Uterus (tissue), 4 donors: ENCODE data around the gene ANKFY1. TPM values are rescaled to one million over a fixed set of nuclear protein-coding genes. Genes with fewer than 3 reads are reported as not detected.

Source experiments
- DNase-seq, 2 donors: peaks; one replicate each; pipeline ENCODE4 v3.0.0-alpha.2; 2019 to 2020
- H3K27ac ChIP-seq, 2 donors: fragments of 200-600 bp; sonication (generic); 1 replicate in 1 of 2; 2 replicates in 1 of 2; pipeline ENCODE4 v1.5.1; 2016 to 2018
- H3K27me3 ChIP-seq, 2 donors: fragments of 200-600 bp; sonication (generic); one replicate each; pipeline ENCODE4 v1.5.1; 2018 to 2019; ENCODE audit warnings: control low read depth in 1 of 2
- H3K36me3 ChIP-seq, 2 donors: fragments of 200-600 bp; sonication (generic); one replicate each; pipeline ENCODE4 v1.5.1; 2019; ENCODE audit warnings: control low read depth in 1 of 2
- H3K4me1 ChIP-seq, 2 donors: fragments of 200-600 bp; sonication (generic); one replicate each; pipeline ENCODE4 v1.5.1; 2018 to 2019; ENCODE audit warnings: control low read depth in 1 of 2
- H3K4me3 ChIP-seq, 2 donors: fragments of 200-600 bp; sonication (generic); 1 replicate in 1 of 2; 2 replicates in 1 of 2; pipeline ENCODE4 v1.5.1; 2018 to 2019; ENCODE audit warnings: mild to moderate bottlenecking in 1 of 2
- H3K9me3 ChIP-seq, 2 donors: fragments of 200-600 bp; sonication (generic); one replicate each; pipeline ENCODE4 v1.5.1; 2019; ENCODE audit warnings: control low read depth in 1 of 2
- POLR2A ChIP-seq, 2 donors: fragments of 450-650 bp; IDR thresholded peaks; one replicate each; pipeline ENCODE4 v1.6.1; 2016; ENCODE audit warnings: antibody characterized with exemption in 2 of 2, mild to moderate bottlenecking in 1 of 2, moderate library complexity in 1 of 2
- intact Hi-C: fragments of 100-400 bp; cut with DNase I; formaldehyde crosslinking; loops from one replicate; pipeline ENCODE4 v1.15.1; 2023; ENCODE audit warnings: low total_unique reads
- total RNA-seq, 4 donors: library from RNA; depleted of rRNA in 3 of 4; stranded (reverse); fragments of >200 nt in 3 of 4; gene quantifications; one replicate each; pipeline versions ENCODE4 v1.1.0 to v1.2.4, GENCODE V29; 2014 to 2023
- TF ChIP-seq, protein P1 (sequence below), 4 experiments: fragments of 200-600 bp in 2 of 4; fragments of 450-650 bp in 2 of 4; sonication (generic) in 2 of 4; IDR thresholded peaks; one replicate each; pipeline ENCODE4 v1.5.1; 2016 to 2019; ENCODE audit warnings: antibody characterized with exemption in 4 of 4, mild to moderate bottlenecking in 2 of 4, moderate library complexity in 1 of 4
- donor health status: DM: yes; HTN: yes; CAD: no.

ANKFY1 gene
- total RNA-seq, 4 donors from 2014 or later: 17.6 to 69.5 (median 52.8) TPM

DNA sequence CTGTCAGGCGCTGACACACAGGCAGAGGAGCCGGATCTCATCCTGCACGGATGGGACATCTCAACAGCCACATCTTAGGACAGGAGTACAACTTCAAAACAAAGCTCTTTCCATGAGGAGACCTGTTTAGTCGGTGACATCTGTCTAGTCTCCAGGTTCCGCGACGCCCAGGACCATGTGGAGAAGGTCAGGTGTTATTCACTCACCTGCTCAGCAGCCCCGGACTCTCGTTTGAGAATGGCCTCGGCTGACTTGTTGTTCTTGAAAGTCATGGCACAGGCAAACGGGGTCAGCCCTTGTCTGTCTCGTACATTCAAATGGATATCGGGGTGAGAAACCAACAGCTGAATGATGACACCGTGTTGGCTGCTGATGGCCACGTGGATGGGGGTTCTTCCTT is 85.1 kb downstream of the ANKFY1 start:
- Histone ChIP-seq H3K4me3 (no peak overlapping the region), H3K27ac (no peak overlapping the region), H3K27me3 (no peaks in the 10 kb centered on the region), H3K4me1 (no peaks in the 10 kb centered on the region), H3K9me3 (no peaks in the 10 kb centered on the region), H3K36me3 (no peaks in the 10 kb centered on the region)
- TF ChIP-seq, protein P1, sequence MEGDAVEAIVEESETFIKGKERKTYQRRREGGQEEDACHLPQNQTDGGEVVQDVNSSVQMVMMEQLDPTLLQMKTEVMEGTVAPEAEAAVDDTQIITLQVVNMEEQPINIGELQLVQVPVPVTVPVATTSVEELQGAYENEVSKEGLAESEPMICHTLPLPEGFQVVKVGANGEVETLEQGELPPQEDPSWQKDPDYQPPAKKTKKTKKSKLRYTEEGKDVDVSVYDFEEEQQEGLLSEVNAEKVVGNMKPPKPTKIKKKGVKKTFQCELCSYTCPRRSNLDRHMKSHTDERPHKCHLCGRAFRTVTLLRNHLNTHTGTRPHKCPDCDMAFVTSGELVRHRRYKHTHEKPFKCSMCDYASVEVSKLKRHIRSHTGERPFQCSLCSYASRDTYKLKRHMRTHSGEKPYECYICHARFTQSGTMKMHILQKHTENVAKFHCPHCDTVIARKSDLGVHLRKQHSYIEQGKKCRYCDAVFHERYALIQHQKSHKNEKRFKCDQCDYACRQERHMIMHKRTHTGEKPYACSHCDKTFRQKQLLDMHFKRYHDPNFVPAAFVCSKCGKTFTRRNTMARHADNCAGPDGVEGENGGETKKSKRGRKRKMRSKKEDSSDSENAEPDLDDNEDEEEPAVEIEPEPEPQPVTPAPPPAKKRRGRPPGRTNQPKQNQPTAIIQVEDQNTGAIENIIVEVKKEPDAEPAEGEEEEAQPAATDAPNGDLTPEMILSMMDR (IDR thresholded peaks at IDR 0.05): no peak
- no peak for TF ChIP-seq POLR2A (IDR thresholded peaks at IDR 0.05)
- DNase-seq: no peak
- intact Hi-C loops: no loop called here

DNA sequence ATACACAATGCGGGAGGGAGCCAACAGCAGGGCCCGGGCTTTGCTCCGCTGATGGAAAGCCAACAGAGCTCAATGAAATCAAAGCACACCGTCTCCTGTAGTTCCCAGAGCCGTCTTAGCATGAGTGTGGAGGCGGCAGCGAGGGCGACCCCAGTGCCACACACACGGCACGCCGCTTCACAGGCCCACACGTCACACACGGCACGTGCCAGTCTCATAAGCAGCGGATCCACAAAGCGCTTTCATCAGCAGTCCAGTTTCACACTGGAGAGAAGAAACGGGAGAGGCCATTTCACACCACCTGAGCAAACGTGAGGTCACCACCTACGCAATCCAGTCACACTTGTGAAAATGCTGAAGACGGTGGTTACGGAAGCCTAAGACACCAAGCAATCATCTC is 86.0 kb downstream of the ANKFY1 start:
- Histone ChIP-seq H3K4me3 (no peak overlapping the region), H3K36me3 (no peaks in the 10 kb centered on the region), H3K27me3 (no peaks in the 10 kb centered on the region), H3K9me3 (no peaks in the 10 kb centered on the region), H3K4me1 (no peaks in the 10 kb centered on the region), H3K27ac (no peak overlapping the region)
- DNase-seq: no peak
- intact Hi-C loops: no loop called here
- TF ChIP-seq, protein P1 (IDR thresholded peaks at IDR 0.05): no peak
- no peak for TF ChIP-seq POLR2A (IDR thresholded peaks at IDR 0.05)

DNA sequence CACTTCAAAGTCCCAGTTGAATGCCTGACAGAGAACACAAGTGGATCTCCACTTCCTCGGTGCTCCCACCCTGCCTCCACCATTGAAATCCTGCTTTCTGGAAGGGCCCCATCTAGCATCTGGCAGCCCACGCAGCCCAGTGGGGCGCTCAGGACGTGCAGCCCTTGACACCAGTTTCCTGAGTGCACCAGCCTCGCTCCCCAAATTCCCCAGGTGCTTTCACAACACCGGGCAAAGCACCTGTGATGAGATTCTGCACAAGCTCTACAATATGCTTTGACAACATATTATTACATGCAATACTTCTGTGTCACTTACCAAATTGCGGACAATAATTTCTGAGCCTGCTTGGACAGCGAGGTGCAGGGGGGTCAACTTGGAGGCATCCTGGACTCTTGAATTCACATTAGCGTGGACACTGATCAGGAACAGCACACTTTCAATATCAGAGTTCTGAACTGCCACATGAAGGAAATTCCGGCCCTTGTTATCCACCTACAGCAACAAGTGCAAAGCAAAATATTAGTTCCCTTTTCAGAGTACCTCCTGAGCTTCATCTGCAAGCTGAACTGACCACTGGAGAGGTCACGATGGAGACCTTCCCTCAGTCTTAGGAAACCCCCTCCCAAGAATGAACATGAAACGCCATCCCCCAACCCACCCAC is 86.8 kb downstream of the ANKFY1 start:
- H3K27me3 ChIP-seq: no peaks in the 10 kb centered on the region
- no peak for DNase-seq
- H3K27ac ChIP-seq: no peak overlapping the region
- no peaks in the 10 kb centered on the region for H3K4me1 ChIP-seq
- H3K4me3 ChIP-seq: no peak overlapping the region
- TF ChIP-seq, protein P1 (IDR thresholded peaks at IDR 0.05): no peak
- no peak for TF ChIP-seq POLR2A (IDR thresholded peaks at IDR 0.05)
- H3K36me3 ChIP-seq: no peaks in the 10 kb centered on the region
- no peaks in the 10 kb centered on the region for H3K9me3 ChIP-seq
- intact Hi-C loops: no loop called here

DNA sequence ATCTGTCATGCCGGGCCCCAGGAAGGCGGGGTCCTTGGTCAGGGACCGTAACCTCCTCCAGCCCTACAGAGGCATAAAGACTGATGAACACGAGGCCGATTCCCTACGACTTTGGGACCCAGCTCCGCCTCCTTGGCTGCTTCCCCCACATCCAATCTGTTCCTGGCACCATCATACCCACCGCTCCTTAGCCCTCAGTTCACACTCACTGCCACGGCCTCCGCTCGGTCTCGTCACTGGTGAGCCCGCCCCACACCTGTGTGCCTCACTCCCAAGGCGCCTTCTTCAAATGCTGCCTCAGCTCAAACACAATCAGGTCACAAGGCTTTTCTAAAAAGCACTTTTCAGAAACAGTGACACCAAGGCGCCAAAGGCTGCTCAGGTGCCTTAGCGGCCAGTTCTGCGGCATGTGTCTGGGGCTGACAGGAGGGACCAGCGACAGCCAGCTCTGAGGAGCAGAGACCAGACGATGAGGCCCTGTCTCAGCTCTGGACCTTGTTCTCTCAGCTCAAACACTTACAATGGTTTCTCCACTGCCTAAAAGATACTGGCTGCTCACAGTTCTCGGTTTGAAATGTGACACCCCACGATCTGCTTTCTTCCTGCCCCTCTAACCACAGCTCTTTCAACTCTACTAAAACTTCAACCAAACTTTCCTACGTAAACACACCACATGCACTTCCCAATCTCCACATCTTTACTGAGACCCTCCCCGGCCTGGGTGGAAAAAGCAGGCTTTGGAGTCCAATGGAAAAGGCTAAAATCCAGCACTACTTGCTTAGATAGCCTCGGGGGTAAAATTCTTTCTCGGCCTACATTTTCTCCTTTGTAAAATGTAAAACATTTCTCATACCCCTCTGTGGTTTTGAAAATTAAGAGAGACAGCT is 87.6 kb downstream of the ANKFY1 start:
- DNase-seq: no peak
- Histone ChIP-seq H3K36me3 (no peaks in the 10 kb centered on the region), H3K4me3 (no peak overlapping the region), H3K27ac (no peak overlapping the region), H3K4me1 (no peaks in the 10 kb centered on the region), H3K9me3 (no peaks in the 10 kb centered on the region), H3K27me3 (no peaks in the 10 kb centered on the region)
- intact Hi-C loops: no loop called here
- TF ChIP-seq, protein P1 (IDR thresholded peaks at IDR 0.05): no peak
- TF ChIP-seq POLR2A (IDR thresholded peaks at IDR 0.05): no peak

DNA sequence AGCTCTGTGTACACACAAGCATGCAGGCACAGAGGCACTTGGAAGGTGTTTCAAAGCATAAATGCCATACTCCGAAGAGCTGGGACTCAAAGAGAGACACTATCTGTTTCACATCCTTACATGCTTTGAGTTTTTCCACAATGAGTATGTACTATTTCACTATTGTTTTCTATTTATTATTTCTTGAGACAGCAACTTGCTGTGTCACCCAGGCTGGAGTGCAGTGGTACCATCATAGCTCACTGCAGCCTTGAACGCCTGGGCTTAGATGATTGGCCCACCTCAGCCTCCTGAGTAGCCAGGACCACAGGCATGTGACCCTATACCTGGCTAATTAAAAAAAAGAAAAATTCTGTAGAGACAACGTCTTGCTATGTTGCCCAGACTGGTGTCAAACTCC is 89.2 kb downstream of the ANKFY1 start:
- H3K36me3 ChIP-seq: no peaks in the 10 kb centered on the region
- TF ChIP-seq, protein P1 (IDR thresholded peaks at IDR 0.05): no peak
- no peak for TF ChIP-seq POLR2A (IDR thresholded peaks at IDR 0.05)
- H3K27me3 ChIP-seq: no peaks in the 10 kb centered on the region
- H3K4me3 ChIP-seq: no peak overlapping the region
- no peaks in the 10 kb centered on the region for H3K4me1 ChIP-seq
- no peak overlapping the region for H3K27ac ChIP-seq
- intact Hi-C loops: no loop called here
- DNase-seq: no peak
- H3K9me3 ChIP-seq: no peaks in the 10 kb centered on the region
